HT1080 (cell line): ENCODE measurements around the gene SULT1C4. TPM values are rescaled to one million over a fixed set of nuclear protein-coding genes. Genes with fewer than 3 reads are reported as not detected.
A peak's percentile ranks its signal among the peaks of the same experiment; 100 is the strongest.
"Not testable (repeated sequence)": the region's sequence is repeated elsewhere in the genome, so short reads cannot be mapped to it uniquely, and the experiment has no call there.

Experiments
- DNase-seq: peaks from one replicate; pipeline ENCODE4 v3.0.0-alpha.2; 2015; ENCODE audit warnings: low read depth
- small RNA-seq: library from RNA; depleted of rRNA; stranded (forward); fragments of <200 nt; gene quantifications from one replicate; pipeline ENCODE3, GENCODE V24; 2014
- total RNA-seq: library from RNA; depleted of rRNA; stranded (reverse); fragments of >200 nt; shearing (Covaris generic); gene quantifications from 2 replicates; pipeline ENCODE4 v1.2.3, GENCODE V29; 2014; rRNA removed

SULT1C4 gene
- total RNA-seq, 1 experiment from 2014 or later, result not detected

- DNase-seq, result peak; percentile 95
These were observed 35.4 kb downstream of the SULT1C4 start for GRCh38 chr2:108412995-108413710.

DNA sequence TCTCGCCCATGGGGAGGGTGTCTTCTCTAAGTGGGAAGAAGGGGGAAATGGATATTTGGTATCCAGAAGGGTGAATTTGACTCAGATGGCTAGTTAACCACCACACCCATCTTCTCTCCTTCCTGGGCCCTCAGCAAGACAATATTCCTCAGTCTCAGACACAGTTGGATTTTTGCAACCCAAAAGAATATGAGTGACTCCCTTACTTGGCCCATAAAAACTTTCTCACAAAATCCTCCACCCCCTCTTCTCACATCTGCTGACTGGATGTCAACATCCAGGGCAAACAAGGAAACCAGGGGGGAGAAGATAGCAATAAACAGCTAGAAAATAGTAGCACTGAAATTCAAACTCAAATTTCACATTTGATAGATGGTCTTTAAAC lies 35.9 kb downstream of the SULT1C4 start:
- no peak for DNase-seq

DNA sequence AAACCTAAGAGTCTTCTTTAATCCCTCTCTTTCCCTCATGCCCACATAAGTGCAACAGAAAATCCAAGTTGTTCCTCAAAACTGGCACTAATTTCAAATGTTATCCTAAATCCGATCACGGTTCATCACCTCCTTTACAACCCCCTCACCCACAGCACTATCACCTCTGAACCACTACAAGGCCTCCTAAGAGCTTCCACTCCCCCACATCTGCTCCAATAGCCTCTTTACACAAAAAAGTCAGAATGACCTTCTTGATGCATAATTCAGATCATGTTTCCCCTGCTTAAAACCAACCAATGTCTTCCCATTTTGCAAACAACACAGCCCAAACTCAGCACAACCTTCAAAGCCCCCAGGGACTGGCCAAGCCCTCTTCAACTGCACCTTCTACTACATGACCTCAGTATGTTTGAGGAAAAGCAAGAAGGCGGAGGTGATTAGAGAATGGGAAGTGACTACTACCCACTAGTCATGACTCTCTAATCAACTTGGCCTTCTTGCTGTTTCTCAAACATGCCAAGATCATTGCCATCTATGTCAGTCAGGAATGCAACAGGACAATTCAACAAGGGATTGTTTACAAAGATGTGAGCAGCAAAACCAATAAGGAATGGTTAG lies 36.6 kb downstream of the SULT1C4 start:
- DNase-seq, result no peak

DNA sequence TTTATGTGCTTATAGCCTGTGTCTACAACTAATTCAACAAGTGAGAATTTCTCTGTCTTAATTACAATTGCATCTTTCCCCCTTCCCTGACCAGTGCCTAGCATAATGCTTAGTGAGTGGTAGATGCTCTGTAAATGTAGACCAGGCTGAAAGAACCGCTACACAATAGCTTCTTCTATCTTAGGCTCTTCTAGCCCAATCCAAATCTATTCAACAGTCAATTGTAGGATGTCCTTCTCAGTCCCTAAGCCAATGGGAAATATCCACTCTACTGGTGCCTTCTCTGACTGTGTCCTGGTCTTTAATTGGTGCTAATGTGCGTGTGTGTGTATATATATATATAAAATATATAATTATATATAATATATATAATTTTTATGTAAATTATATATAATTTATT lies 37.2 kb downstream of the SULT1C4 start:
- no peak for DNase-seq

GRCh38 chr2:108417254-108417653 lies 39.5 kb downstream of the SULT1C4 start:
- peak; percentile 12 for DNase-seq

GRCh38 chr2:108418416-108418815 lies 40.7 kb downstream of the SULT1C4 start:
- DNase-seq, result no peak

GRCh38 chr2:108423067-108423466 lies 45.3 kb downstream of the SULT1C4 start:
- DNase-seq, result no peak

DNA sequence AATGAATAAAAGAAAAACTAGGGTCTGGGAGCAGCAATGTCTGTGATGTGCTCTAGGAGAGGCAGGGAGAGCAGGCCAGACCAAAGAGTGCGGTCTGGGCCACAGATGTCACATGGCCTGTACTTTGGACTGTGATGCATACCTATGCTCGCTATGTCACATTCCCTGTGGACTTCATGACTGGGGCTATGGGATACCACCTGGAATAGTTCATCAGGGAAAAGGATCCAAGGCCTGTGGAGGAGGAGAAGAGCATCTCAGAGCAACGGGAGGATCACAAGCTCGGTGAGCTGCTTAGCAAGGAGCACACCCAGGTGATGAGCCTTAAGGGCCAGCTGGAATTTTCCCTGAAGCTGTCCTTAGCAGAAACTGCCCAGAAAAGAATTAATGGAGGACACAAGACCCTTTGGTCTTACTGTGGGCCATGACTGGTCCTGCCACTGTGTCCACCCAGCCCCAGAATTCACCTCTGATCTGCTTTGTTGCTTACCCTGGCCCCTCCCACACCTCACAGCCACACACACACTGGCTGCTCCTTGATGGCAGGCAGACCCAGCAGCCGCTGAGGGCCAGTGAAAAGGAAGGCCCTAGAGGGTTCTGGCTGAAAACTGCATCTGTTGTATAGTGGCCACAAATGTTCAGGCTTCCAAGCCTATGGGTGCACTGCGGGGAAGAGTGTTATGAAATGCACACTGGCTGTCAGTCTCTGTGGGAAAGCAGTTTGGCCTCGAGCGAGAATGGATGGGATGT lies 45.9 kb downstream of the SULT1C4 start:
- no peak for DNase-seq

DNA sequence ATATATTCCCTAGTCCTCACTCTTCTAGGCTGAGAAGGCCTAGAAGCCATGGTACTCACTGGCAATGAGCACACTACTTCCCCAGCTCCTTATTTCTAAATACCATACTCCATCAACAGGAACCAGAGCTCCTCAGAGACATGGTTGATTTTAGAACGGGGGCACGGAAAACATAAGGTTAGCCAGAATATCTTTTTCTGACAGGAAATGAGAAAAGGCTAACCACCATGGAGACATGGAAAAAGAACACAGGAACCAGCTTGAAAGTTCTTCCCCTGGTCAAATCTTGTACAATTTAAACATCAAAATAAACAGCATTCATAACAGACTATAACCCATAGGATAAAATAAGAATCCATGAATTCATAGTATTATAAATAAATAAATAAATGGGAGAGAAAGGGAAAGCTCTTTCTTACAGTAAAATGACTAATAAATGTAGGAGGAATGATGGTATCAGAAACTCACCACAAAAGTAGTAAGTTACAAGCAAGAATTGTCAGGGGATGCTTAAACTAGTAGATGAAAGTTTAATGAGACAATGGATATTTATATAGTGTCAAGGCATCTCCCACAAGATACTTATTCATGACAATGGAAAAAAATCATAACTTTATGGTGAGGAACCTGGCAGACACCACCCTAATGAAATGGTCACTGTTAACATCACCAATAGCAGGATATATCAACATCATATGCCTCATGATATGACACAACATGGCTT lies 50.7 kb downstream of the SULT1C4 start:
- DNase-seq, result no peak

GRCh38 chr2:108435578-108435977 lies 57.8 kb downstream of the SULT1C4 start:
- DNase-seq, result not testable (repeated sequence)

- DNase-seq, result no peak
These were observed 59.2 kb downstream of the SULT1C4 start for GRCh38 chr2:108436976-108437375.

Small RNAs within 50 kb of the gene (small RNA-seq; reads per million reads assigned to genes)
- not detected for gene SMIM12P1

Other genes with a start within 250 kb of the SULT1C4 start
- not detected in 2 replicates for gene SULT1C3, start 138.0 kb upstream of the SULT1C4 start, total RNA-seq
- gene SULT1C2, start 89.1 kb upstream of the SULT1C4 start, total RNA-seq, result 1.8 and 2.3 TPM in 2 replicates
- 8.0 and 10.3 TPM in 2 replicates for gene GCC2, start 71.3 kb downstream of the SULT1C4 start, total RNA-seq
- gene LIMS1, start 156.5 kb downstream of the SULT1C4 start, total RNA-seq, result 92.3 and 132 TPM in 2 replicates